Adrenal gland (tissue), 5 donors: Measurements from ENCODE around the gene MDH1.

Experiments
- CTCF ChIP-seq, 6 experiments: fragments of 450-650 bp in 4 of 6; fragments of 200-600 bp in 2 of 6; sonication (generic) in 1 of 6; IDR thresholded peaks; 1 replicate in 5 of 6; 2 replicates in 1 of 6; pipeline versions ENCODE4 v1.5.1 to v1.8.0; 2016 to 2021; ENCODE audit warnings: antibody characterized with exemption in 6 of 6, mild to moderate bottlenecking in 2 of 6, moderate library complexity in 1 of 6
- POLR2A ChIP-seq, 2 donors: fragments of 450-650 bp; IDR thresholded peaks; one replicate each; pipeline ENCODE4 v1.6.1; 2017; ENCODE audit warnings: antibody characterized with exemption in 2 of 2, mild to moderate bottlenecking in 2 of 2, moderate library complexity in 1 of 2
- donor health status: DM: no; HTN: no; CAD: no.

- TF ChIP-seq POLR2A (IDR thresholded peaks at IDR 0.05) (no peak), CTCF (IDR thresholded peaks at IDR 0.05) (no peak)
Observed at GRCh38 chr2:63652652-63652985, 63.9 kb downstream of the MDH1 start.
